GM12878 (cell line): ENCODE data around the gene CLVS2. TPM values are rescaled to one million over a fixed set of nuclear protein-coding genes. Genes with fewer than 3 reads are reported as not detected.

Experiments used
- ATAC-seq: fragments of 200-7000 bp; cut with Tn5 transposase; 3 replicates; pipeline ENCODE4 v1.9.1; 2020; ENCODE audit warnings: mild to moderate bottlenecking, moderate library complexity
- BruUV-seq: library from RNA; stranded (reverse); fragments of 400-500 nt; replicated peaks from 2 replicates; lab custom pipeline; 2021; lab: Mats Ljungman, UMichigan
- CTCF ChIA-PET: fragments of 300-600 bp; sonication (Branson Sonifier 250); formaldehyde crosslinking; extraction: SDS; loops from one replicate; lab custom pipeline; 2021; ENCODE audit warnings: inconsistent platforms; lab: Yijun Ruan, JAX
- POLR2A ChIA-PET: fragments of 350-600 bp; formaldehyde crosslinking; extraction: SDS; loops from one replicate; lab custom pipeline; 2021; ENCODE audit warnings: inconsistent platforms; lab: Charles Lee
- RAD21 ChIA-PET: fragments of 300-600 bp; sonication (Branson Sonifier 250); formaldehyde crosslinking; loops from one replicate; lab custom pipeline; 2023; ENCODE audit warnings: antibody characterized with exemption; ENCODE audit not compliant: unreplicated experiment; lab: Charles Lee
- SMC1A ChIA-PET: fragments of 300-600 bp; sonication (Branson Sonifier 250); formaldehyde crosslinking; loops from one replicate; lab custom pipeline; 2023; ENCODE audit not compliant: unreplicated experiment, uncharacterized antibody; lab: Charles Lee
- DNase-seq: peaks from one replicate; pipeline ENCODE4 v3.0.0-alpha.2; 2011; ENCODE audit warnings: low read depth, low spot score
- FAIRE-seq: peaks from 3 replicates; lab custom pipeline; 2011; peaks lifted over from hg19 to GRCh38; lab: Jason Lieb, UNC
- H2AFZ ChIP-seq: 2 replicates; pipeline ENCODE4 v1.6.0; 2011; ENCODE audit warnings: low read depth, low read length, control low read depth; ENCODE audit not compliant: control insufficient read depth
- H3K27ac ChIP-seq: 2 replicates; pipeline ENCODE4 v1.5.1; 2011; ENCODE audit warnings: control low read depth; ENCODE audit not compliant: control insufficient read depth, insufficient read depth
- H3K27me3 ChIP-seq, 2 experiments: replicated peaks in 1 of 2; 2 replicates each; pipeline versions ENCODE4 v1.6.0 to v1.6.1; 2011; ENCODE audit warnings: low read length in 1 of 2; ENCODE audit not compliant: control insufficient read depth in 2 of 2, insufficient read depth in 2 of 2
- H3K36me3 ChIP-seq, 2 experiments: 2 replicates each; pipeline ENCODE4 v1.5.1; 2011; ENCODE audit warnings: low read length in 1 of 2; ENCODE audit not compliant: control insufficient read depth in 2 of 2, insufficient read depth in 2 of 2
- H3K4me1 ChIP-seq: 2 replicates; pipeline ENCODE4 v1.6.1; 2011; ENCODE audit warnings: mild to moderate bottlenecking, low read length, moderate library complexity, mixed read lengths; ENCODE audit not compliant: control insufficient read depth, insufficient read depth
- H3K4me2 ChIP-seq: 2 replicates; pipeline ENCODE4 v1.6.0; 2011; ENCODE audit warnings: control low read depth; ENCODE audit not compliant: control insufficient read depth, insufficient read depth
- H3K4me3 ChIP-seq: fragments of 200-600 bp; sonication (generic); 2 replicates; pipeline ENCODE4 v1.5.1; 2016
- H3K79me2 ChIP-seq: 2 replicates; pipeline ENCODE4 v1.6.0; 2011; ENCODE audit warnings: low read length; ENCODE audit not compliant: control insufficient read depth, insufficient read depth
- H3K9ac ChIP-seq: 2 replicates; pipeline ENCODE4 v1.8.0; 2011; ENCODE audit warnings: low read length, control low read depth, mixed read lengths; ENCODE audit not compliant: control insufficient read depth, insufficient read depth
- H3K9me3 ChIP-seq: replicated peaks from 3 replicates; pipeline ENCODE4 v1.5.1; 2011; ENCODE audit warnings: mild to moderate bottlenecking, low read length; ENCODE audit not compliant: control insufficient read depth, insufficient read depth
- H4K20me1 ChIP-seq: 2 replicates; pipeline ENCODE4 v1.6.0; 2011; ENCODE audit not compliant: control insufficient read depth, insufficient read depth
- ATF3 ChIP-seq: IDR thresholded peaks from 2 replicates; pipeline ENCODE4 v1.6.1; 2011; ENCODE audit warnings: low read depth, mild to moderate bottlenecking, low read length, moderate library complexity, borderline replicate concordance; ENCODE audit errors: extremely low read depth
- E4F1 ChIP-seq: fragments of 450-650 bp; IDR thresholded peaks from 2 replicates; pipeline ENCODE4 v1.6.1; 2018; ENCODE audit warnings: borderline replicate concordance, mild to moderate bottlenecking; ENCODE audit not compliant: partially characterized antibody
- EP300 ChIP-seq, 2 experiments: fragments of 150-350 bp in 1 of 2; IDR thresholded peaks; 2 replicates each; pipeline ENCODE4 v1.6.1; 2011 to 2012; ENCODE audit warnings: low read depth in 2 of 2, low read length in 2 of 2, borderline replicate concordance in 1 of 2, improper control_type of control experiment in 1 of 2, inconsistent platforms in 1 of 2; ENCODE audit not compliant: control insufficient read depth in 1 of 2
- HDAC2 ChIP-seq: fragments of 200-600 bp; sonication (generic); IDR thresholded peaks from 2 replicates; pipeline ENCODE4 v1.6.1; 2017
- HDAC6 ChIP-seq: fragments of 200-600 bp; sonication (generic); IDR thresholded peaks from one replicate; pipeline ENCODE4 v1.8.0; 2017; ENCODE audit warnings: antibody characterized with exemption; ENCODE audit not compliant: unreplicated experiment
- POLR2AphosphoS2 ChIP-seq: IDR thresholded peaks from 2 replicates; pipeline ENCODE4 v1.6.1; 2011; ENCODE audit warnings: low read depth, mild to moderate bottlenecking, low read length, improper control_type of control experiment, moderate library complexity
- SMARCA5 ChIP-seq: fragments of 450-650 bp; IDR thresholded peaks from 2 replicates; pipeline ENCODE4 v1.6.1; 2017; ENCODE audit warnings: mild to moderate bottlenecking
- STAT1 ChIP-seq: fragments of 450-650 bp; conservative IDR thresholded peaks from 2 replicates; pipeline ENCODE4 v1.6.1; 2014; ENCODE audit warnings: antibody characterized with exemption, mild to moderate bottlenecking
- SUPT20H ChIP-seq: IDR thresholded peaks from 2 replicates; pipeline ENCODE4 v1.6.1; 2011; ENCODE audit warnings: low read depth, mild to moderate bottlenecking, low read length, moderate library complexity, borderline replicate concordance; ENCODE audit not compliant: control insufficient read depth
- TBL1XR1 ChIP-seq: IDR thresholded peaks from 2 replicates; pipeline ENCODE4 v1.6.1; 2012; ENCODE audit warnings: low read depth, low read length, improper control_type of control experiment
- TCF12 ChIP-seq: IDR thresholded peaks from 2 replicates; pipeline ENCODE4 v1.6.1; 2011; ENCODE audit warnings: low read depth, mild to moderate bottlenecking, low read length
- WRNIP1 ChIP-seq: IDR thresholded peaks from 2 replicates; pipeline ENCODE4 v1.6.1; 2011; ENCODE audit warnings: low read depth, low read length, improper control_type of control experiment, borderline replicate concordance
- ZZZ3 ChIP-seq: IDR thresholded peaks from 2 replicates; pipeline ENCODE4 v1.6.1; 2011; ENCODE audit warnings: low read depth; ENCODE audit not compliant: control insufficient read depth, insufficient read length
- WGBS: methylation state at CpG from one replicate; pipeline ENCODE4 v1.1.6; 2016; ENCODE audit warnings: low lambda C conversion rate; ENCODE audit not compliant: insufficient replicate concordance, insufficient coverage; ENCODE audit errors: missing lambda C conversion rate; 5-methylcytosine and 5-hydroxymethylcytosine counted together
- in situ Hi-C: fragments of 300-500 bp; cut with MboI; formaldehyde crosslinking; loops from 9 replicates; pipeline ENCODE4 v1.14.3; 2018; ENCODE audit warnings: mixed read lengths
- intact Hi-C: fragments of 100-400 bp; cut with micrococcal nuclease; formaldehyde crosslinking; loops from one replicate; pipeline ENCODE4 v1.14.2; 2022; ENCODE audit not compliant: unreplicated experiment
- polyA plus RNA-seq, 11 experiments: library from polyadenylated mRNA; depleted of rRNA in 4 of 11; unstranded in 6 of 11; stranded (reverse) in 5 of 11; fragments of >200 nt; fragmentation: Nextera tagmentation in 4 of 11; fragmentation: Illumina TruSeq in 1 of 11; extraction: Ambion mirVana in 4 of 11; extraction: Trizol in 1 of 11; gene quantifications; 1 replicate in 1 of 11; 2 replicates in 10 of 11; pipeline versions ENCODE4 v1.2.1 to v1.2.3, GENCODE V29; 2011 to 2016; ENCODE audit warnings: inconsistent platforms in 2 of 11, missing spikeins in 2 of 11, low read depth in 1 of 11
- total RNA-seq, 4 experiments: library from RNA; depleted of rRNA in 3 of 4; stranded (reverse); fragments of >200 nt in 3 of 4; fragmentation: Illumina TruSeq in 1 of 4; extraction: Trizol in 1 of 4; gene quantifications; 2 replicates each; pipeline versions ENCODE4 v1.2.1 to v1.2.3, GENCODE V29; 2013 to 2021
- TF ChIP-seq, protein P1 (sequence below): fragments of 450-650 bp; IDR thresholded peaks from 2 replicates; pipeline ENCODE4 v1.6.1; 2017; ENCODE audit warnings: mild to moderate bottlenecking, low read depth, inconsistent platforms; ENCODE audit not compliant: poor library complexity, severe bottlenecking
- TF ChIP-seq, protein P2 (sequence below): fragments of 450-650 bp; formaldehyde crosslinking; IDR thresholded peaks from 2 replicates; pipeline ENCODE4 v1.5.0; 2022; ENCODE audit warnings: mild to moderate bottlenecking, missing genetic modification characterization

The CLVS2 gene
- total and polyA plus RNA-seq, 10 of the 15 experiments (the other 5 are each of a cell fraction or from before 2014, with no cell fraction given) = not detected

DNA sequence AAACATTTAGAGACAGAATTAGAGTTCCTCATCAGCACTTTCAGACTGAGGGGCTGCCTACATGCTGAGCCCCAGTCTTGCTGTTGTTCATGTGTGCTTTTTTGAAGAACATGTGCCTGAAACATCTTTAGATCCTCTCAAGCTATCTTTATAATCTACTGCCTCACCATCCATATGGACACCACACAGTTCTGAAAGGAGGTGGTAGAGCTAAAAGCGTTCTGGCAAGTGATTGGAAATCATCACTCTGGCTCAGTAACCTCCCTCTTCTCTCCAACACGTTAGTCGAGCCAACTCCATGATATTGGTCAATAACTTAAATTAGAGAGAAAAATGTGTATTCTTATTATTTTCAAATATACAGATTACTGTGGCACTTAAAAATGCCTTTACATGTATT, 40.6 kb downstream of the CLVS2 start:
- no peak for DNase-seq
- Histone ChIP-seq H3K9me3 (no peaks in the 10 kb centered on the region), H3K27me3 (no peaks in the 10 kb centered on the region), H3K36me3 (no peaks in the 10 kb centered on the region), H3K4me1 (no peaks in the 10 kb centered on the region), H3K79me2 (no peaks in the 10 kb centered on the region), H3K4me3 (no peak overlapping the region), H3K4me2 (no peak overlapping the region), H3K9ac (no peak overlapping the region), H4K20me1 (no peaks in the 10 kb centered on the region), H2AFZ (no peak overlapping the region), H3K27ac (no peak overlapping the region)
- RAD21 ChIA-PET = interaction anchor here (2.1 kb wide), 1 partner anchor 167 kb away, joined by 7 read pairs; no protein-coding TSS in a partner anchor
- TF ChIP-seq STAT1 (no peak), TBL1XR1 (no peak), TCF12 (no peak), WRNIP1 (no peak), HDAC2 (no peak), HDAC6 (no peak), SMARCA5 (no peak), E4F1 (no peak), POLR2AphosphoS2 (no peak), ZZZ3 (no peak), SUPT20H (no peak), ATF3 (no peak), EP300 (IDR thresholded peaks at IDR 0.05; ENCODE audit: borderline replicate concordance in 1 of 2, control insufficient read depth in 1 of 2, low read depth in 2 of 2, low read length in 2 of 2) (no peak)
- TF ChIP-seq, protein P1, sequence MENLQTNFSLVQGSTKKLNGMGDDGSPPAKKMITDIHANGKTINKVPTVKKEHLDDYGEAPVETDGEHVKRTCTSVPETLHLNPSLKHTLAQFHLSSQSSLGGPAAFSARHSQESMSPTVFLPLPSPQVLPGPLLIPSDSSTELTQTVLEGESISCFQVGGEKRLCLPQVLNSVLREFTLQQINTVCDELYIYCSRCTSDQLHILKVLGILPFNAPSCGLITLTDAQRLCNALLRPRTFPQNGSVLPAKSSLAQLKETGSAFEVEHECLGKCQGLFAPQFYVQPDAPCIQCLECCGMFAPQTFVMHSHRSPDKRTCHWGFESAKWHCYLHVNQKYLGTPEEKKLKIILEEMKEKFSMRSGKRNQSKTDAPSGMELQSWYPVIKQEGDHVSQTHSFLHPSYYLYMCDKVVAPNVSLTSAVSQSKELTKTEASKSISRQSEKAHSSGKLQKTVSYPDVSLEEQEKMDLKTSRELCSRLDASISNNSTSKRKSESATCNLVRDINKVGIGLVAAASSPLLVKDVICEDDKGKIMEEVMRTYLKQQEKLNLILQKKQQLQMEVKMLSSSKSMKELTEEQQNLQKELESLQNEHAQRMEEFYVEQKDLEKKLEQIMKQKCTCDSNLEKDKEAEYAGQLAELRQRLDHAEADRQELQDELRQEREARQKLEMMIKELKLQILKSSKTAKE = no peak
- TF ChIP-seq, protein P2, sequence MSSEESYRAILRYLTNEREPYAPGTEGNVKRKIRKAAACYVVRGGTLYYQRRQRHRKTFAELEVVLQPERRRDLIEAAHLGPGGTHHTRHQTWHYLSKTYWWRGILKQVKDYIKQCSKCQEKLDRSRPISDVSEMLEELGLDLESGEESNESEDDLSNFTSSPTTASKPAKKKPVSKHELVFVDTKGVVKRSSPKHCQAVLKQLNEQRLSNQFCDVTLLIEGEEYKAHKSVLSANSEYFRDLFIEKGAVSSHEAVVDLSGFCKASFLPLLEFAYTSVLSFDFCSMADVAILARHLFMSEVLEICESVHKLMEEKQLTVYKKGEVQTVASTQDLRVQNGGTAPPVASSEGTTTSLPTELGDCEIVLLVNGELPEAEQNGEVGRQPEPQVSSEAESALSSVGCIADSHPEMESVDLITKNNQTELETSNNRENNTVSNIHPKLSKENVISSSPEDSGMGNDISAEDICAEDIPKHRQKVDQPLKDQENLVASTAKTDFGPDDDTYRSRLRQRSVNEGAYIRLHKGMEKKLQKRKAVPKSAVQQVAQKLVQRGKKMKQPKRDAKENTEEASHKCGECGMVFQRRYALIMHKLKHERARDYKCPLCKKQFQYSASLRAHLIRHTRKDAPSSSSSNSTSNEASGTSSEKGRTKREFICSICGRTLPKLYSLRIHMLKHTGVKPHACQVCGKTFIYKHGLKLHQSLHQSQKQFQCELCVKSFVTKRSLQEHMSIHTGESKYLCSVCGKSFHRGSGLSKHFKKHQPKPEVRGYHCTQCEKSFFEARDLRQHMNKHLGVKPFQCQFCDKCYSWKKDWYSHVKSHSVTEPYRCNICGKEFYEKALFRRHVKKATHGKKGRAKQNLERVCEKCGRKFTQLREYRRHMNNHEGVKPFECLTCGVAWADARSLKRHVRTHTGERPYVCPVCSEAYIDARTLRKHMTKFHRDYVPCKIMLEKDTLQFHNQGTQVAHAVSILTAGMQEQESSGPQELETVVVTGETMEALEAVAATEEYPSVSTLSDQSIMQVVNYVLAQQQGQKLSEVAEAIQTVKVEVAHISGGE = no peak
- no peak for FAIRE-seq
- in situ Hi-C loops (no loop called here), intact Hi-C loops (no loop called here)
- no peak for ATAC-seq
- SMC1A ChIA-PET = interaction anchor here (0.9 to 1.6 kb wide), 6 partner anchors 8 to 167 kb away, joined by 3 to 8 read pairs (median 3); no protein-coding TSS in a partner anchor
- WGBS = 9% methylated on average over 3 of the region's 3 CpGs
- BruUV-seq = no TSS peak
- POLR2A ChIA-PET = no interaction called here
- CTCF ChIA-PET = interaction anchor here (0.6 to 1.4 kb wide), 2 partner anchors 235 to 470 kb away, joined by 3 read pairs; no protein-coding TSS in a partner anchor
